HG03432 (cell line): ENCODE results near the gene CRISPLD2.

ENCODE experiments used
- ATAC-seq: cut with Tn5 transposase; IDR thresholded peaks from one replicate; pipeline ENCODE4 v1.9.1; 2021; ENCODE audit warnings: mild to moderate bottlenecking, moderate library complexity; ENCODE audit not compliant: unreplicated experiment

Gene CRISPLD2

GRCh38 chr16:84879569-84880487, 60.0 kb downstream of the CRISPLD2 start:
- no peak for ATAC-seq

- no peak for ATAC-seq
Measured at GRCh38 chr16:84881702-84882521, 62.1 kb downstream of the CRISPLD2 start.

DNA sequence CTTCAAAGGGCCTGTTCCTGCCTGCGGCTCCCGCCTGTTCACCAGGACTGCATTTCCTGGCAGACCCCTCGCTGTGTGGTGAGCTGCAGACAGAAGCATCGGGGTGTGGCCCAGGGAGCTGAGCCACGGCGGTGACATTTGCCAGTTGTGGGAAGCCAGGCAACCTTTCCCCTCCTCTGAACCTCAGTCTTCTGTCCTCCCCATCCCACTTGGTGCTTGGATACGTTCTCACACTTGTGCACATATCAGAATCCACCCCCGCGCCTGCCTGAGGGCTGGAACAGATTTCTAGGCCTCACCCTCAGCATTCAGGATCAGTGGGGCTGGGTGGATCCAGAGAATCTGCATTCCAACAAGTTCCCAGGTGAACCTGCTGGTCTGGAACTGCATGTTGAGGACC, 63.5 kb downstream of the CRISPLD2 start:
- ATAC-seq: no peak

- no peak for ATAC-seq
Measured at GRCh38 chr16:84884246-84884595, 64.4 kb downstream of the CRISPLD2 start.

GRCh38 chr16:84884596-84885341, 65.0 kb downstream of the CRISPLD2 start:
- ATAC-seq: no peak

- ATAC-seq: no peak
Measured at GRCh38 chr16:84885342-84885910, 65.6 kb downstream of the CRISPLD2 start.

DNA sequence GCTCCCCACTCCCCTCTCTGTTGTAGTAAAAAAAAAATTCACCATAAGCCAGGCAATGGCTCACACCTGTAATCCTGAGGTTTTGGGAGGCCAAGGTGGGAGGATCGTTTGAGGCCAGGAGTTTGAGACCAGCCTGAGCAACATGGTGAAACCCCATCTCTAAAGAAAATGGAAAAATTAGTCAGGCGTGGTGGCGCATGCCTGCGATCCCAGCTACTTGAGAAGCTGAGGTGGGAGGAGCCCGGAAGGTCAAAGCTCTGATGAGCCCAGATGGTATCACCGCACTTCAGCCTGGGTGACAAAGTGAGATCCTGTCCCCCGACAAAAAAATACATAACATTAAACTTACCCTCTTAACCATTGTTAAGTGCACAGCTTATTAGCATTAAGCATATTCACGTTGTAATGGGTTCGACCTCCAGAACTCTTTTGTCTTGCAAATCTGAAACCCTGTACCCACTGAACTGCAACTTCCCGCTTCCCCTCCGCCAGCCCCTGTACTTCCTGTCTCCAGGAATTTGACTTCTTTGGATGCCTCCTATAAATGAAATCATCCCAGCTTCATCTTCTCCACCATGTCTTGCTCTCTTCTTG, 66.8 kb downstream of the CRISPLD2 start:
- ATAC-seq: no peak

GRCh38 chr16:84887207-84887606, 67.4 kb downstream of the CRISPLD2 start:
- no peak for ATAC-seq

DNA sequence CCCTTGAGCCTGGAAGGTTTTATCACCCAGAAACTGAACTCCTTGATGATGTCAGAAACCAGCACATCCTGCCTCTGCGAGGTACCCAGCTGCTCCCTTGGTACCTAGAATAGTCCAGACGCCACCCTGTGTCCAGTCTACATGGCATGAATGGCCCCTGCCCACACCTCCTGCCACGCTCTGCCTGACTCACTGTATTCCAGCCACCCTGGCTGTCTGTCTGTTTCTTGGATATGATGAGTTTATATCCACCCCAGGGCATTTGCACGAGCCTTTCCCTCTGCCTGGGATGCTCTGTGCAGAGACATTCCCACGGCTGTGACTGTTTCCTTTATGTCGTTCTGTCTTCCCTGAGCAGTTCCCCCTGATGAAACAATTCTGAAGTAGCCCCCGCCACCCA, 68.7 kb downstream of the CRISPLD2 start:
- ATAC-seq: no peak

DNA sequence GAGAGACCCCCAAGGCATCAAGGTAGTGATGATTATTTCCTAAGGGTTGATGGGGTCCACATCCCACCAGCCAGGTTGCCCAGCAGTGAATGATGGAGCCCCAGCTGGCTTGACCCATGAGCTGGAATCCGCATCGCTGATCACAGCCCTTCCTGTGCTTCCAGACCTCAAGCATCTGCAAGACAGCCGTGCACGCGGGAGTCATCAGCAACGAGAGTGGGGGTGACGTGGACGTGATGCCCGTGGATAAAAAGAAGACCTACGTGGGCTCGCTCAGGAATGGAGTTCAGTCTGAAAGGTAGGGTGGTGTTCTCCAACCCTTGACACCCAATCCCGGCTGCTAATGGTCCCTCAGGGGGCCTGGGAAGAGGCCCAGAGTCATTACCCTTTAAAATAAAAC, 69.3 kb downstream of the CRISPLD2 start:
- no peak for ATAC-seq

DNA sequence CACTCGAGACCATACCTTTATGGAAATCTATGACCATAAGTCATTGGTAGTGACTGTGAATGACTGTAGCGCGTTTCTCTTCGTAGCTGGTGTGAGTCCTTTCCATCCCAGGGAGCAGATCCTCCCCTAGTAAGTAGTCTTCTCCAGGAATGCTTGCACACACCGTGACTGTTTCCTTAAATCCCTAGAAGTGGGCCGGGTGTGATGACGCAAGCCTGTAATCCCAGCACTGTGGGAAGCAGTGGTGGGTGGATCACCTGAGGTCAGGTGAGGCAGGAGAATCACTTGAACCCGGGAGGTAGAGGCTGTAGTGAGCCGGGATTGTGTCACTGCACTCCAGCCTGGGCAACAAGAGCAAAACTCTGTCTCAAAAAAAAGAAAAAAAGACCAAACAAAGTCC, 70.6 kb downstream of the CRISPLD2 start:
- ATAC-seq: no peak

DNA sequence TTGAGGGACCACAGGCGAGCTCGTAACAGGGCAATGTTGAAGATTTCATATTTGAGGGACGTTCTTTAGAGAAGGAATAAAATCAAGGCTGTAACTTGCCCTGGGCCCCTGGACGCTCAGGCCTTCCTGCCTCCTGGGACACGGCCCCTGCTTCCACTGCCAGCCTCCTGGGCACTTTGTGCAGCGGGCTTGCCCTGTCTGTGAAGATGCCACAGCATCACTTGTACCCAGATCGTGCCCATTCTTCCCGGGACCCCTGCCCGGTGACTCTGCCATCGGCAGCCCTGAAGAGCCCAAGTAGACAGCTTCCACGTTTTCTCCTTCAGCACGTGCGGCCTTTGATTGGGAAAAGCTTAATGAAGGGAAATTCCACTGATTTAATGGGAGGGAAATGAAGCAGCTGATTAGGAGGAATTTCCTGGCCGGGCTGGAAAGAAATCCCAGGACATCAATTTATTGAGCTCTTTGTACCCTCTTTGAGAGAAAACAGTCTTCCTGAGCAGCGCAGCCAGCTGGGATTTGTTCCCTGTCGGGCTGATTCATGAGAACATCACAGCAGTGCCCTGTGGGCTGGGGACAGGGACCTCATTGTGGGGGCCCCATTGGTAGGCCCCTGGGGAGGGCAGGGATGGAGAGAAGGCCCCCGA, 71.5 kb downstream of the CRISPLD2 start:
- no peak for ATAC-seq

DNA sequence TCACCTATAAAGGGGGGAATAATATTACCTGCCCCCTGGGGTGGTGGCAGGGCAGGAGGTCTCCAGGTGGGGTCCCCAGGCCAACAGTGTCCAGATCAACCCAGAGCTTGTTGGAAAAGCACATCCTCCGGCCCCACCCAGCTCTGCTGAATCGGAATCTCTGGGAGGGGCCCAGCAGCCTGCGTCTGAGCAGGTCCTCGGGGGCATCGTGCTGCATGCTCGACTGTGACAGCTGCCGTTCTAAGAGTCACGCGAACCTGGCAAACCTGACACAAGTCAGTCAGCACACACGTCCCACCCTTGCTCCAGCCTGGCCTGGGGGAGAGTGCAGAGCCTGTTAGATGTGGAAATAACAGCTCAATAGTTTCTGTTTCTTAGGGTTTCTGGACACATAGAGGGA, 72.3 kb downstream of the CRISPLD2 start:
- no peak for ATAC-seq

DNA sequence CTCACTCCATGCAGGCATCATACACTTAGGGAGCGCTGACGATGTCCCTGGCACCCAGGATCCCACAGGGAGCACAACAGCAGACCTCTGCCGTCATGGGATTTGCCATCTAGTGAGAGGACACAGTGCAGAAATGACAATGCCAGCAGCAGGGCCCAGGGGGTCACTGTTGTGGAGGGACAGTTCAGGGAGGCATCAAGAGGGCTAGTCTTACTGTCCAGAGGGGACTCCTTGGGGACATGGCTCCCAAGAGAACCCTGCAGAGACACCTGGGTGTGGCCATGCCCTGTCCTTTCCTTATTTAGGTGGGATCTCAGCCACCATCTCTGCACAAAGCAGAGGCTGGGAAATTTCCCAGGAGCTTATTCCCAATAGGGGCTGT, 73.7 kb downstream of the CRISPLD2 start:
- ATAC-seq: peak; percentile 12

GRCh38 chr16:84893849-84894599, 74.2 kb downstream of the CRISPLD2 start:
- ATAC-seq: peak; percentile 60

- ATAC-seq: no peak
Measured at GRCh38 chr16:84895016-84895415, 75.2 kb downstream of the CRISPLD2 start.

- ATAC-seq: no peak
Measured at GRCh38 chr16:84896847-84897246, 77.1 kb downstream of the CRISPLD2 start.

DNA sequence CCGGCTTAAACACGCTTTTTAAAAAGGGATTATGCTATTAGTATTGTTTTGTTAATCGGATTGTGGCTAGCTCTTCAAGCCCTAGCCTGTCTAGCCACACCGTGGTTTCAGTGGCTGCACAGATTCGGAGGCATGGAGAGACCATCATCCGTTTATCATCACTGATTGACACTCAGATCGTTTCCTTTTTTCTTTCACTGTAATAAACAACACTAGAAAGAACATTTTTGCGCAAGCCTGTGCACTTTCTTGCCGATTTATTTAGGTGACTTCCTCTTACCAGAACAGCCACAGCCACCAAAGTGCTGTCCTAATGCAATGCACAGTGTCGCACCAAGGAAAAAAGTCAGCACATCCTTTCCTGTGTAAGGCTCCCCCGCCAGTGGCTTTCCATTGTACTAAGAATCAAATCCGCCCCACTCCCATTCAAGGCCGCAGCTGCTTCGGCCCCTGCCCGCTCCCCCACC, 78.2 kb downstream of the CRISPLD2 start:
- ATAC-seq: no peak

GRCh38 chr16:84898447-84898846, 78.7 kb downstream of the CRISPLD2 start:
- no peak for ATAC-seq
